ENCODE measurements around the gene ZNF112.

The ZNF112 gene

GRCh38 chr19:44332145-44332544 is 24.3 kb downstream of the ZNF112 start:
- H3K27ac ChIP-seq (ENCODE audit: poor library complexity, severe bottlenecking), result no peak overlapping the region
- peaks cover 3% of the 10 kb centered on the region for H3K9me3 ChIP-seq (ENCODE audit: severe bottlenecking)
- no peak for ATAC-seq (ENCODE audit: low read depth)
- H3K36me3 ChIP-seq (ENCODE audit: low read depth), result peaks cover 53% of the 10 kb centered on the region
- H3K27me3 ChIP-seq (ENCODE audit: insufficient read depth, poor library complexity, severe bottlenecking), result no peaks in the 10 kb centered on the region
- H3K4me1 ChIP-seq (ENCODE audit: insufficient read depth, poor library complexity, severe bottlenecking), result no peaks in the 10 kb centered on the region
- no peak for DNase-seq (ENCODE audit: low spot score)
- TF ChIP-seq CTCF (IDR thresholded peaks at IDR 0.05; ENCODE audit: poor library complexity, severe bottlenecking), result no peak
- no peak overlapping the region for H3K4me3 ChIP-seq (ENCODE audit: severe bottlenecking)

- no peak for TF ChIP-seq CTCF (IDR thresholded peaks at IDR 0.05; ENCODE audit: poor library complexity, severe bottlenecking)
- H3K36me3 ChIP-seq (ENCODE audit: low read depth), result no peaks in the 10 kb centered on the region
- H3K9me3 ChIP-seq (ENCODE audit: severe bottlenecking), result peaks cover 6% of the 10 kb centered on the region
- DNase-seq (ENCODE audit: low spot score), result no peak
- no peaks in the 10 kb centered on the region for H3K4me1 ChIP-seq (ENCODE audit: insufficient read depth, poor library complexity, severe bottlenecking)
- no peaks in the 10 kb centered on the region for H3K27me3 ChIP-seq (ENCODE audit: insufficient read depth, poor library complexity, severe bottlenecking)
- H3K27ac ChIP-seq (ENCODE audit: poor library complexity, severe bottlenecking), result no peak overlapping the region
- ATAC-seq (ENCODE audit: low read depth), result no peak
- no peak overlapping the region for H3K4me3 ChIP-seq (ENCODE audit: severe bottlenecking)
These were observed 40.6 kb downstream of the ZNF112 start for GRCh38 chr19:44315883-44316282.

- no peak overlapping the region for H3K27ac ChIP-seq (ENCODE audit: poor library complexity, severe bottlenecking)
- H3K36me3 ChIP-seq (ENCODE audit: low read depth), result no peaks in the 10 kb centered on the region
- no peak for TF ChIP-seq CTCF (IDR thresholded peaks at IDR 0.05; ENCODE audit: poor library complexity, severe bottlenecking)
- H3K27me3 ChIP-seq (ENCODE audit: insufficient read depth, poor library complexity, severe bottlenecking), result no peaks in the 10 kb centered on the region
- ATAC-seq (ENCODE audit: low read depth) (no peak), DNase-seq (ENCODE audit: low spot score) (no peak)
- H3K9me3 ChIP-seq (ENCODE audit: severe bottlenecking), result no peaks in the 10 kb centered on the region
- no peak overlapping the region for H3K4me3 ChIP-seq (ENCODE audit: severe bottlenecking)
- H3K4me1 ChIP-seq (ENCODE audit: insufficient read depth, poor library complexity, severe bottlenecking), result no peaks in the 10 kb centered on the region
These were observed 43.2 kb downstream of the ZNF112 start for GRCh38 chr19:44313231-44313630.

- no peak for DNase-seq (ENCODE audit: low spot score)
- no peak for ATAC-seq (ENCODE audit: low read depth)
These were observed 48.5 kb downstream of the ZNF112 start for GRCh38 chr19:44308011-44308410.

More at GRCh38 chr19:44308011-44308410, 48.5 kb downstream of the ZNF112 start:
- no peak for TF ChIP-seq CTCF (IDR thresholded peaks at IDR 0.05; ENCODE audit: poor library complexity, severe bottlenecking)
- H3K27ac ChIP-seq (ENCODE audit: poor library complexity, severe bottlenecking), result no peak overlapping the region
- no peaks in the 10 kb centered on the region for H3K36me3 ChIP-seq (ENCODE audit: low read depth)
- no peaks in the 10 kb centered on the region for H3K4me1 ChIP-seq (ENCODE audit: insufficient read depth, poor library complexity, severe bottlenecking)
- H3K9me3 ChIP-seq (ENCODE audit: severe bottlenecking), result no peaks in the 10 kb centered on the region
- no peaks in the 10 kb centered on the region for H3K27me3 ChIP-seq (ENCODE audit: insufficient read depth, poor library complexity, severe bottlenecking)
- no peak overlapping the region for H3K4me3 ChIP-seq (ENCODE audit: severe bottlenecking)

Measured in RWPE2 (cell line).